Karpas-422 (cell line): ENCODE data around the gene HES5. TPM values are rescaled to one million over a fixed set of nuclear protein-coding genes. Genes with fewer than 3 reads are reported as not detected.
"Not testable (repeated sequence)": the region's sequence is repeated elsewhere in the genome, so short reads cannot be mapped to it uniquely, and the experiment has no call there.

Experiments used
- DNase-seq: peaks from one replicate; pipeline ENCODE4 v3.0.0-alpha.2; 2015
- H2AFZ ChIP-seq: fragments of 200-600 bp; sonication (generic); 2 replicates; pipeline ENCODE4 v1.6.1; 2014; ENCODE audit warnings: antibody characterized with exemption, low read length, mixed read lengths
- H3K27ac ChIP-seq: fragments of 200-600 bp; sonication (generic); 2 replicates; pipeline ENCODE4 v1.5.1; 2014; ENCODE audit warnings: mild to moderate bottlenecking, low read length, moderate library complexity
- H3K27me3 ChIP-seq: fragments of 200-600 bp; sonication (generic); 2 replicates; pipeline ENCODE4 v1.6.1; 2014; ENCODE audit warnings: low read length, mixed read lengths
- H3K36me3 ChIP-seq: fragments of 200-600 bp; sonication (generic); 2 replicates; pipeline ENCODE4 v1.6.1; 2014; ENCODE audit warnings: low read length, mixed read lengths; ENCODE audit not compliant: insufficient read depth
- H3K4me1 ChIP-seq: fragments of 200-600 bp; sonication (generic); 2 replicates; pipeline ENCODE4 v1.6.1; 2014; ENCODE audit warnings: mild to moderate bottlenecking, low read length, mixed read lengths
- H3K4me2 ChIP-seq: fragments of 200-600 bp; sonication (generic); 2 replicates; pipeline ENCODE4 v1.6.1; 2014; ENCODE audit warnings: low read length, low read depth, mild to moderate bottlenecking; ENCODE audit not compliant: poor library complexity, severe bottlenecking
- H3K4me3 ChIP-seq: fragments of 200-600 bp; sonication (generic); 2 replicates; pipeline ENCODE4 v1.5.1; 2014; ENCODE audit warnings: mild to moderate bottlenecking, antibody characterized with exemption, low read length, mixed read lengths
- H3K79me2 ChIP-seq: fragments of 200-600 bp; sonication (generic); 2 replicates; pipeline ENCODE4 v1.6.1; 2014; ENCODE audit warnings: mild to moderate bottlenecking, low read length, mixed read lengths
- H3K9ac ChIP-seq: fragments of 200-600 bp; sonication (generic); 2 replicates; pipeline ENCODE4 v1.6.0; 2014; ENCODE audit warnings: low read length
- H3K9me2 ChIP-seq: fragments of 200-600 bp; sonication (generic), shearing (Covaris generic); replicated peaks from 2 replicates; pipeline ENCODE4 v1.6.0; 2014; ENCODE audit warnings: mild to moderate bottlenecking, low read length, moderate library complexity; ENCODE audit not compliant: insufficient read depth
- H3K9me3 ChIP-seq: fragments of 300-700, 200-600 bp; sonication (generic); 2 replicates; pipeline ENCODE4 v1.6.1; 2014; ENCODE audit warnings: low read length, mixed read lengths
- H4K20me1 ChIP-seq: fragments of 200-600 bp; sonication (generic); 2 replicates; pipeline ENCODE4 v1.6.1; 2014; ENCODE audit warnings: mild to moderate bottlenecking, antibody characterized with exemption, low read length, low read depth; ENCODE audit not compliant: insufficient read depth
- total RNA-seq: library from RNA; depleted of rRNA; stranded (reverse); fragments of >200 nt; shearing (Covaris generic); gene quantifications from 2 replicates; pipeline ENCODE4 v1.2.3, GENCODE V29; 2014; ENCODE audit warnings: low replicate concordance

The HES5 gene
- total RNA-seq, 1 experiment from 2014 or later: not detected

- not testable (repeated sequence) for H3K4me3 ChIP-seq, H4K20me1 ChIP-seq
These were observed 39.6 kb upstream of the HES5 start for GRCh38 chr1:2569703-2570102.

GRCh38 chr1:2569060-2569459, 39.0 kb upstream of the HES5 start:
- no peaks in the 10 kb centered on the region for H3K79me2 ChIP-seq
- H3K4me3 ChIP-seq: no peak overlapping the region
- H3K9ac ChIP-seq: no peak overlapping the region
- no peak for DNase-seq
- H3K9me3 ChIP-seq: no peaks in the 10 kb centered on the region
- no peaks in the 10 kb centered on the region for H3K27me3 ChIP-seq
- H3K9me2 ChIP-seq: no peaks in the 10 kb centered on the region
- no peak overlapping the region for H2AFZ ChIP-seq
- H3K4me2 ChIP-seq: no peak overlapping the region
- no peaks in the 10 kb centered on the region for H3K36me3 ChIP-seq
- no peaks in the 10 kb centered on the region for H3K4me1 ChIP-seq
- no peak overlapping the region for H3K27ac ChIP-seq
- H4K20me1 ChIP-seq: no peaks in the 10 kb centered on the region

More at GRCh38 chr1:2569703-2570102, 39.6 kb upstream of the HES5 start:
- not testable (repeated sequence) for H3K9me2 ChIP-seq, H3K27ac ChIP-seq, H3K36me3 ChIP-seq, H3K4me1 ChIP-seq, DNase-seq, H3K4me2 ChIP-seq, H2AFZ ChIP-seq, H3K79me2 ChIP-seq, H3K9me3 ChIP-seq, H3K27me3 ChIP-seq, H3K9ac ChIP-seq

- H3K9me2 ChIP-seq, H3K27ac ChIP-seq, H3K36me3 ChIP-seq, H4K20me1 ChIP-seq, H3K4me1 ChIP-seq, H3K4me2 ChIP-seq, H3K27me3 ChIP-seq, H3K79me2 ChIP-seq, H3K4me3 ChIP-seq, H3K9ac ChIP-seq, H2AFZ ChIP-seq, H3K9me3 ChIP-seq, DNase-seq: not testable (repeated sequence)
These were observed 38.2 kb upstream of the HES5 start for GRCh38 chr1:2568187-2568816.

- Histone ChIP-seq H3K4me2 (no peak overlapping the region), H3K79me2 (no peaks in the 10 kb centered on the region), H3K9me3 (no peaks in the 10 kb centered on the region), H3K27me3 (no peaks in the 10 kb centered on the region), H4K20me1 (no peaks in the 10 kb centered on the region), H3K36me3 (no peaks in the 10 kb centered on the region), H3K4me1 (no peaks in the 10 kb centered on the region), H3K9me2 (no peaks in the 10 kb centered on the region), H3K9ac (no peak overlapping the region), H2AFZ (no peak overlapping the region), H3K27ac (no peak overlapping the region), H3K4me3 (no peak overlapping the region)
- DNase-seq: no peak
These were observed 37.1 kb upstream of the HES5 start for GRCh38 chr1:2567083-2567679.

- Histone ChIP-seq H3K4me3 (no peak overlapping the region), H3K27ac (no peak overlapping the region), H3K9ac (no peak overlapping the region), H3K36me3 (no peaks in the 10 kb centered on the region), H3K4me1 (no peaks in the 10 kb centered on the region), H3K27me3 (no peaks in the 10 kb centered on the region), H3K9me2 (no peaks in the 10 kb centered on the region), H3K79me2 (no peaks in the 10 kb centered on the region), H2AFZ (no peak overlapping the region), H4K20me1 (no peaks in the 10 kb centered on the region), H3K9me3 (no peaks in the 10 kb centered on the region), H3K4me2 (no peak overlapping the region)
- no peak for DNase-seq
These were observed 36.3 kb upstream of the HES5 start for GRCh38 chr1:2566101-2567045.

GRCh38 chr1:2564815-2565374, 34.8 kb upstream of the HES5 start:
- H3K27me3 ChIP-seq: no peaks in the 10 kb centered on the region
- H3K79me2 ChIP-seq: no peaks in the 10 kb centered on the region
- H2AFZ ChIP-seq: no peak overlapping the region
- no peak overlapping the region for H3K4me3 ChIP-seq
- DNase-seq: no peak
- no peaks in the 10 kb centered on the region for H4K20me1 ChIP-seq
- no peak overlapping the region for H3K4me2 ChIP-seq
- no peaks in the 10 kb centered on the region for H3K9me3 ChIP-seq
- H3K27ac ChIP-seq: no peak overlapping the region
- H3K36me3 ChIP-seq: no peaks in the 10 kb centered on the region
- H3K4me1 ChIP-seq: no peaks in the 10 kb centered on the region
- no peak overlapping the region for H3K9ac ChIP-seq
- H3K9me2 ChIP-seq: no peaks in the 10 kb centered on the region

- Histone ChIP-seq H3K4me3 (no peak overlapping the region), H3K79me2 (no peaks in the 10 kb centered on the region), H3K9me3 (no peaks in the 10 kb centered on the region), H2AFZ (no peak overlapping the region), H3K4me2 (no peak overlapping the region), H3K36me3 (no peaks in the 10 kb centered on the region), H3K9ac (no peak overlapping the region), H4K20me1 (no peaks in the 10 kb centered on the region), H3K27me3 (no peaks in the 10 kb centered on the region), H3K4me1 (no peaks in the 10 kb centered on the region), H3K27ac (no peak overlapping the region), H3K9me2 (no peaks in the 10 kb centered on the region)
- DNase-seq: no peak
These were observed 34.1 kb upstream of the HES5 start for GRCh38 chr1:2564006-2564814.
